Anterior cingulate cortex (tissue), 58 donors: Measurements from ENCODE around the gene WDR81.
"Not testable (repeated sequence)": the region's sequence is repeated elsewhere in the genome, so short reads cannot be mapped to it uniquely, and the experiment has no call there.

ENCODE experiments used
- DNase-seq, 58 donors: peaks; one replicate each; lab custom pipeline; 2025; lab: John Stamatoyannopoulos, UW

Gene WDR81

DNA sequence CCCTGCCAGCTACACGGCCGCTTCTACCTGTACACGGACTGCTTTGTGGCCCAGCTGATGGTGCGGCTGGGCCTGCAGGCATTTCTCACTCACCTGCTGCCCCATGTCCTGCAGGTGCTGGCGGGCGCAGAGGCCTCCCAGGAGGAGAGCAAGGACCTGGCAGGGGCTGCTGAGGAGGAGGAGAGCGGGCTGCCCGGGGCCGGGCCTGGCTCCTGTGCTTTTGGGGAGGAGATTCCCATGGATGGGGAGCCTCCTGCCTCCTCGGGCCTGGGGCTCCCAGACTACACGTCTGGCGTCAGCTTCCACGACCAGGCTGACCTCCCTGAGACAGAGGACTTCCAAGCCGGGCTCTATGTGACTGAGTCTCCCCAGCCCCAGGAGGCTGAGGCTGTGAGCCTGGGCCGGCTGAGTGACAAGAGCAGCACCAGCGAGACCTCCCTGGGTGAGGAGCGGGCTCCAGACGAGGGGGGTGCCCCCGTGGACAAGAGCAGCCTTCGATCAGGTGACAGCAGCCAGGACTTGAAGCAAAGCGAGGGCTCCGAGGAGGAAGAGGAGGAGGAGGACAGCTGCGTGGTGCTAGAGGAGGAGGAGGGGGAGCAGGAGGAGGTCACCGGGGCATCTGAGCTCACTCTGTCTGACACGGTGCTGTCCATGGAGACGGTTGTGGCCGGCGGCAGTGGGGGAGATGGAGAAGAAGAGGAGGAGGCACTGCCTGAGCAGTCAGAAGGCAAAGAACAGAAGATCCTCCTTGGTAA, 3.5 kb downstream of the WDR81 start:
- no peak for DNase-seq

DNA sequence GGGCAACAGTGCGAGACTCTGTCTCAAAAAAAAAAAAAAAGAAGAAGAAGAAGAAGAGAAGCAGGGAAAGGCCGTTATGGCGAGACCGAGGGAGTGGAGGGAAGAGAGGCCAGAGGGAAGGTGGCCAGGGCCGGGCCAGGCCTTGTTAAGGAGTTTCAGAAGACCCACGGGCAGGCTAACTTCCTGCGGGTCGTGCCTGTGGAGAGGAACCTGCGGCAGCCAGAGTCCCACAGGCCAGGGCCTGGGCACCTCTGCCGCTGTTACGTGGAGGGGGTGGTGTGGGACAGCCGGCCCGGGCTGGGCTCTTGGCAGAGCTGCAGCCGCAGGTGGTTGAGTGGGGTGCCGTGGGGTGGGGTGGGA, 5.4 kb downstream of the WDR81 start:
- DNase-seq: no peak

DNA sequence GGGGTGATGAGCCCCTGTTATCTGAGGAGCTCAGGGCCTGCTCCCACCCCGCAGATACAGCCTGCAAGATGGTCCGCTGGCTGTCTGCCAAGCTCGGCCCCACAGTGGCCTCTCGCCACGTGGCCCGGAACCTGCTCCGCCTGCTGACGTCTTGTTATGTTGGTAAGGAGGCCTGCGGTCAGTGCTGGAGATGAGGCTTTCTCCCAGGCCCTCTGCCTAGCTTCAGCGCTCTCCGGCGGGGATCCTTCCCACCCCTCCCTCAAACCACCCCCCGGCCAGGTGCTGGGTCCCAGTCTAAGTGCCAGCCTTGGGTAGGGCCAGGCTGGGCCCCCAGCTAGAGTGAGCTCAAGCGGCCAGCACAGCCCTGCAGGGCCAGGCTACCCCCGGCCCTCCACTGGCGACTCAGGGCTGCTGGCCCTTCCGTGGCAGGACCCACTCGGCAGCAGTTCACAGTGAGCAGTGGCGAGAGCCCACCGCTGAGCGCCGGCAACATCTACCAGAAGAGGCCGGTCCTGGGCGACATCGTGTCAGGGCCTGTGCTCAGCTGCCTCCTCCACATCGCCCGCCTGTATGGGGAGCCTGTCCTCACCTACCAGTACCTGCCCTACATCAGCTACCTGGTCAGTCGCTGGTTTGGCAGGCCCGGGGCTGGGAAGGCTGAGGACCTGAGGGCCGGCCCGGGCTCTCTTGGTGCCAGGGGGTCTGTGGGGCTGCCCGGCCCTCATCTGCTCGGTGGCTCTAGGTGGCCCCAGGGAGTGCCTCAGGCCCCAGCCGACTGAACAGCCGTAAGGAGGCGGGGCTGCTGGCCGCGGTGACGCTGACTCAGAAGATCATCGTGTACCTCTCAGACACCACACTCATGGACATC, 6.1 kb downstream of the WDR81 start:
- peak in 15 of 58 donors; percentile 20 to 64 (median 27) for DNase-seq

DNA sequence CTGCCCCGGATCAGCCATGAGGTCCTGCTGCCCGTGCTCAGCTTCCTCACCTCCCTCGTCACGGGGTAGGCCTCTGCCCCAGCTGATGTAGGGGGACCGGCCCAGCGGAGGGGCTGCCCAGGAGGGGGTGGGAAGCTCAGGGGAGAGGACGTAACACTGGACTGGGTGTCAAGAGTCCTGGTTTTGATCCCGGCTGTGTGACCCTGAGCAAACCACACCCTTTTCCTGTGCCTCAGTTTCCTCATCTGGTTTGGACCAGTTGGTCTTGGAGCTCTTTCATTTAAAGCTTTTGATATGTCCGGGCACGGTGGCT, 6.6 kb downstream of the WDR81 start:
- no peak for DNase-seq

DNA sequence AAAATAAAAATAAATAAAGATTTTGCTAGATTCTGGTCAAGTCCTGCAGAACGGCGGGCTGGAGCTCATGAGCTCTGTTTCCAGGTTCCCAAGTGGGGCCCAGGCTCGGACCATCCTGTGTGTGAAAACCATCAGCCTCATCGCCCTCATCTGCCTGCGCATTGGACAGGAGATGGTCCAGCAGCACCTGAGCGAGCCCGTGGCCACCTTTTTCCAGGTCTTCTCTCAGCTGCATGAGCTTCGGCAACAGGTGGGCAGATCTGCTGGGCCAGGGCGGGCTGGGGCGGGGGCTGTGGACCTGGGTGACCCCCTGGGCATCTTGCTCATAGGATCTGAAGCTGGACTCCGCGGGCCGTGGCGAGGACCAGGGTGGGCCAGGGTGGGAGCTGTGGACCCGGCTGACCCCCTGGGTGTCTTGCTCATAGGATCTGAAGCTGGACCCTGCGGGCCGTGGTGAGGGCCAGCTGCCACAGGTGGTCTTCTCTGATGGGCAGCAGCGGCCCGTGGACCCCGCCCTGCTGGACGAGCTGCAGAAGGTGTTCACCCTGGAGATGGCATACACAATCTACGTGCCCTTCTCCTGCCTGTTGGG, 7.8 kb downstream of the WDR81 start:
- DNase-seq: no peak

DNA sequence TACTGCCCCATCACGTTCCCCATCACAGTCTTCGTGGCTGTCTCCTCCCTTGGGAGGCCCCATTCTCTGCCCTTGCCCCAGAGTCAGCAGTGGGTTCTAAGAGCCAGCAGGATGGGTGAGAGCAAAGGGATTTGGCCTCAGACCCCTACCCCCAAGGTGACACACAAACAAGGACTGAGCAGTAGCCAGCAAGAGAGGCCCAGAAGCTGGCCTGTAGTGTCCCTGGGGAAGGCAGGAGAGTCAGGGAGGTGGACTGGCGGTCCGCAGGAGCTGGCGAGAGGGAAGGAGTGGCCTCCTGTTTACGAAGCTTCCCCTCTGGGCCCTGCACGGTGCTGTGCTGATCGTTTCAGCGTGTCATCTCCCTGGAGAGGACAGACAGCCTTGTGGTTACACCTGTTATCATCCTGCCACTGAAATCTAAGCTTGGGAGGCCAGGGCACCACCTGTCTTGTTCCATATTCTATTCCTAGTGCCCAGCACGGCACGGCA, 8.4 kb downstream of the WDR81 start:
- DNase-seq: no peak

DNA sequence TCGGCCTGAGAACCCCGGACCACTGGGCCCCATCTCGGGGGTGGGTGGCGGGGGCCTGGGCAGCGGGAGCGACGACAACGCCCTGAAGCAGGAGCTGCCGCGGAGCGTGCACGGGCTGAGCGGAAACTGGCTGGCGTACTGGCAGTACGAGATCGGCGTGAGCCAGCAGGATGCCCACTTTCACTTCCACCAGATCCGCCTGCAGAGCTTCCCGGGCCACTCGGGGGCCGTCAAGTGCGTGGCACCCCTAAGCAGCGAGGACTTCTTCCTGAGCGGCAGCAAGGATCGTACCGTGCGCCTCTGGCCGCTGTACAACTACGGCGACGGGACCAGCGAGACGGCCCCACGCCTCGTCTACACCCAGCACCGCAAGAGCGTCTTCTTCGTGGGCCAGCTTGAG, 9.3 kb downstream of the WDR81 start:
- DNase-seq: no peak

DNA sequence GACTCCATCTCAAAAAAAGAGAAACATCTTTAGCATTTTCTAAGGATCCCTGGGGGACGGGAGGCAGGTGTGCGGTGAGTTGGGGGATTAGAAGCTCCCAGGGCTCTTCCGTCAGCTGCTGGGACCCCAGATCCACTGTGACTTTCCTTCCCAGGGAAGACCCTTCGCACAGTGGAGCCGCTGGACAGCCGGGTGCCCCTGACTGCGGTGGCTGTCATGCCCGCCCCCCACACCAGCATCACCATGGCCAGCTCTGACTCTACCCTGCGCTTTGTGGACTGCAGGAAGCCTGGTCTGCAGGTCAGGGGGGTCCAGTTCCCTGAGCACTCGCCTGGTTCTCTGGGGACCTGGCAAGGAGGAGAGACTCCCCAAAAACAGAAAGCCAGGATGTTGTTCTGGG, 10.9 kb downstream of the WDR81 start:
- DNase-seq: no peak

DNA sequence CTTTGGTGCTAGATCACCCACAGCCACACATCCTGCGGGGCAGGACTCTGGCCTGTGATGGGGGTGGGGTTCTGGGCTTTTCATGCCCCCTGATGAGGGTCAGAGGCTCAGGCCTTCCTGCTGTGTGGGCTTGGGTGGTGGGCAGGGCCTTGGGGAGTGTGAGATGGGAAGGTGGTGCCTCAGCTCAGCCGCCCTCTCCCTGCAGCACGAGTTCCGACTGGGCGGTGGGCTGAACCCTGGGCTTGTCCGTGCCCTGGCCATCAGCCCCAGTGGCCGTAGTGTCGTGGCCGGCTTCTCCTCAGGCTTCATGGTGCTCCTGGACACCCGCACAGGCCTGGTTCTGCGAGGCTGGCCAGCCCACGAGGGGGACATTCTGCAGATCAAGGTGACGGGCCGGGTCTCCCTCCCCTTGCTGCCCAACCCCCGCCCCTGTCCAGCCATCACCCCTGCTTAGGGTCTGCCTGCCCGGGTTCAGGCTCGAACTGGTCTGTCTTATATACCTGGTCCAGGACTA, 11.4 kb downstream of the WDR81 start:
- no peak for DNase-seq

DNA sequence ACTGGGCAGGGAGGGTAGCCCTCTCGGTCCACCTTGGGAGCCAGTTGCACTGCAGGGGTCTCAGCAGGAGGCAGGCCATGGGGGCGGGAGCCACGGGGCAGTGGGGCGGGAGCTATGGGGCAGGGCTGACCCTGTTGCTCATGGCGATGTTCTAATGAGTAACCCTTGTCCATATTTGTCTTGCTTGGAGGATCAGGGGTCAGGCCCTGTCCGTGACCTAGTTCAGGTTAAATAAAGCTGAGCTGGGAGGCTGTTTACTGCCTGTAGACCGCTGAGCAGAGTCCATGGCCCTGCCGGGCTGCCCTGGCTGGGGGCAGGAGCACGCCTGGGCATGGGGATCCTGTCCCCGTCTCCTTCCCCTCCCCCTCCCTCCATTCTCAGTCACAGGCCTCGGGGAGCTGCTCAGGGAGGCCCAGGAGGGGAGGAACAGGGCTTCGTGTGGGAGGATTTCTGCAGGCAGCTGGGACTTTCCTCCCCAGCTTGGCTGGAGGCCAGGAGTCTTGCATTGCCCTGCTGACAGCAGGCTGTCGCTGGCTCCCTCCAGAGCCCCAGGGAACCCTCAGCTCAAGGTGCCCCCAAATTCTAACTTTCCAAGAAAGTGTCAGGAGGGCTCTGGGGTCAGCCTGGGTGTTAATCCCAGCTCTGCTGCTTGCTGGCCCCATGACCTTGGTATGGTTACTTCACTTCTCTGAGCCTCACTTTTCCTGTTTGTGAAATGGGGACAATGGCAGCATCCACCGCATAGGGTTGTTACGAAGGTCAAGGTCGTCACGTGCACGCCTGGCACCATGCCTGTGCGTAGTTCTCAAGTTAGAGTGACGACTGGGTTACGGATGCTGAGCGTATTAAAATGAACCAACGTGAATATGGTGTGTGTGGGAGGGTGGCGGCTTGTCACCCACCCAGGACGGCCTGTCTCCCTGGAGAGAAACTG, 12.1 kb downstream of the WDR81 start:
- DNase-seq: peak in 8 of 58 donors; percentile 14 to 58 (median 27)

DNA sequence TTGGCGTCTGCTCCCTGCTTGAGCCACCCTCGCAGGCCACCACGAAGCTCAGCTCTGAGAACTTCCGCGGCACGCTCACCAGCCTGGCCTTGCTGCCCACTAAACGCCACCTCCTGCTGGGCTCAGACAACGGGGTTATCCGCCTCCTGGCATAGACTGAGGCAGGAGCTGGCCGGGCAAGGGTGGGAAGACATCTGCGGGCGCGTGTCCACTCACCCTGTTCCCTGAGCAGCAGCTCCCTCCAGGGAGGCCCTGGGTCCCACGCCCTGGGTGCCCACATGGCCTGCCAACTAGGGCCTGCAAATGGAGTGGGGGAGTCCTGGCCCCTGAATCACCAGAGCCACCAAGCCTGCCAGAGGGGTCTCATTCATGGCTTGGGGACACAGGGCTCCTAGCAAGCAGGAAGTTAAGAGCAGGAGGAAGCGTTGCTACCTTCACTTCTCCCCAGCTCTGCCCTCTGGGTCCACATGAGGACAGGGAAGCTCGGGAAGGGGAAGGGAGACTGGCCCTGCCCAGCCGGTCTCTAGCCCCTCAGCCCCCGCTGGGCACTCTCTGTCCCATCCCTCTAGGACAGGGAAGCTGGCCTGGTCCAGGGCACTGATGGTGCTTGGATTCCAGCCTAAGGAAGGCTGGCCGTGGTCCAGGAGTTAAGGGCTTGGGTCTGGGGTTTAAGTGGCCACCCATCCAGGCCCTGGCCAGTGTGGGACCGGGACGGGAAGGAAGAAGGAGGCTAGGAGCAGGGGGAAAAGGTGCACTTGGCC, 13.2 kb downstream of the WDR81 start:
- no peak for DNase-seq

DNA sequence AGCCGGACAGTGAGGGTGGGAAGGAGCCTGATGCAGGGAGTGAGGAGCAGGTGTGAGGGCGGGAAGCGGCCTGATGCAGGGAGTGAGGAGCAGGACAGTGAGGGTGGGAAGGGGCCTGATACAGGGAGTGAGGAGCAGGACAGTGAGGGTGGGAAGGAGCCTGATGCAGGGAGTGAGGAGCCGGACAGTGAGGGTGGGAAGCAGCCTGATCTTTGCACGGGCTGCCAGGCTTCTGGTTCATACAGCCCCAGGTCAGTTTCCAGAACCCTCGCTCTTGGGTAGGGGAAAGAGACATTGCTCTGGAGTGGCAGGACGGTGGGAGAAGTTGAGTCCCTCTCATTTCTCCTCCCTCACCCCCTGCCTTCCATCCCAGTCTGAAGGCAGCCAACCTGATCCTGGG, 17.4 kb downstream of the WDR81 start:
- not testable (repeated sequence) for DNase-seq

DNA sequence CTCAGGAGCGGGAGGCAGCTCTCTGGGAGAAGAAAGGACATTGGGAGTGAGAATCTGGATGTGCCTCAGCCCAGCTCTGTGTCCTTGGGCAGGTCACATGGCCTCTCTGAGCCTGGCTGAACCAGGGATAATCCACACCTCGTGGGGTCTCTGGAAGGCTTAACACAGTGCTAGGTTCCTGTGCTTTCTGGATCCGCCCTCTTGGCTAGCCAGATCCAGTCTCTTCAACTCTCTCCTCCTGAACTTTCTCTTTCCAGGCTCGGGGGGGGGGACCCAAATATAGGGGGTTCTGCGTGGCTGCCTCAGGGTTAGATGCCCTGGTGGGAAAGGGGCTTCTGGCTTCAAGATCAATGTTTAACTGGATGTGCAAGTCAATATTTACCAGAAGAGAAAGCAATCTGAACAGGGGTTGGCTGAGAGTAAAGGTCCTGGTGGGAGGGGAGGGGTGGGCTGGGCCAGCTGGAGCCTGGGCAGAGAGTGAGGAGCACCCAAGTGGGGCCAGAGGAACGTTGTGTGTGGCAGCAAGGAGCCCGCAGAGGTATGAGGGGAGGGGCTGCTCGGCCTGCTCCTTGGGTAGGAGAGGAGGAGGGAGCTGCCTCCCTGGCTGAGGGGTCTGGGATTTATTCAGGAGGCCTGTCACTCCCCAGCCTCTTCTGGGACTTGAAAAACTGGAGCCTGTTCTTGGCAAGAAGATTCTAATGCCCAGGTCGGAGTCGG, 18.0 kb downstream of the WDR81 start, which contains the start of gene SERPINF2:
Gene SERPINF2, plus strand, starts transcription at position 501 of the 717 bp plus-strand sequence. CDS start 2,125 bp downstream, outside the sequence.
- DNase-seq: no peak

DNA sequence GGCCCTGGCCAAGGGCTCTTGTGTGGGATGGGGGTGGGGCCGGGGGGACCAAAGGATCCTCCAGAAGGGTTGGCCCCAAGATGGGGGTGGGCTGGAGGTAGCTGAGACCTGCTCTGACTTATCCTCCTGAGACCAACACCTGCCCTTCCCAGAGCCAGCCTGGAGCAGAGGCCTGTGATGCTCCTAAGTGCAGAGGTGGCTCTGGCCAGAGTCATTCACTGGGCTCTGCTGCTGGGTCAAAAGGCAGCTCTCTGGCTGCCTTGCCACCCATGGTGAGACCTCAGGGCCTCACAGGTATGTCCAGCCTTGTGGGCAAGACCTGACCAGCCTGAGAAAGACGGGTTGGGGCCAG, 18.6 kb downstream of the WDR81 start:
- no peak for DNase-seq

DNA sequence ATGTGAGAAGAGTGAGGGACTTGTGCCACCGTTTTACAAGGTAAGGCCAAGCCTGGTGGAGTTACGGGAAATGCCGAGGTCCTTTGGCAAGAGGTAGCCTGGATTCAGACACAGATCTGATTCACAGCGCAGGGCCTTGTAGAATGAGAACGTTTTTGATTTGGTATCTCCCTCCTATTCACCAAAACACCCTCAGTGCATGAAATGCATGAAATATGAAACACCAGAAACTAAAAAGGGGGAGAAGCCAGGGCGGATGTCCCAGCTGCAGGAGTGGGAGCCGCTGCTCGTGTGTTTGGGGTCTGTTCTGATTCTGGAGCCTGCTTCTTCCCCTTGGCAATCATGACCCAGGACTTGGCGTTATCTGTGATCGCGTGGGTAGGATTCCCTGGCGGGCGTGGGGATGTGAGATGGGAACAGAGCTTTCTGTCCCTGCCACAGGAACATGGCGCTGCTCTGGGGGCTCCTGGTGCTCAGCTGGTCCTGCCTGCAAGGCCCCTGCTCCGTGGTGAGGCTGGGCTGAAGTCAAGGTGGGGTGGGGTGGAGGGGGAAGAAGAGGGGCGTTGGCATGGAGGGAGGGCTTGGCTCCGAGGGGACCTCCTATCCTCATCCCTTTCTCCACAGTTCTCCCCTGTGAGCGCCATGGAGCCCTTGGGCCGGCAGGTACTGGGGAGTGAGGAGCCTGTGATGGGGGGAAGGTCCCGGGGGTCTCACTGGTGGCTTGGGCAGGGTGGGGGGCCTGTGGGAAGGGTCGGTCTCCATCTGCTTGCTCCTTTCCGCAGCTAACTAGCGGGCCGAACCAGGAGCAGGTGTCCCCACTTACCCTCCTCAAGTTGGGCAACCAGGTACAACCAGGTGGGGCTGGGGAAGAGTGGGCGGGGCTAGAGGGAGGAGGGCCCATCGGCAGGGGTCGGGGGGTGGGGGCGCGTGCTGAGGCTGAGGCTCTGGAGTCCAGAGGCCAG, 20.3 kb downstream of the WDR81 start:
- DNase-seq: peak in 3 of 58 donors; percentile 17 to 34 (median 26)

DNA sequence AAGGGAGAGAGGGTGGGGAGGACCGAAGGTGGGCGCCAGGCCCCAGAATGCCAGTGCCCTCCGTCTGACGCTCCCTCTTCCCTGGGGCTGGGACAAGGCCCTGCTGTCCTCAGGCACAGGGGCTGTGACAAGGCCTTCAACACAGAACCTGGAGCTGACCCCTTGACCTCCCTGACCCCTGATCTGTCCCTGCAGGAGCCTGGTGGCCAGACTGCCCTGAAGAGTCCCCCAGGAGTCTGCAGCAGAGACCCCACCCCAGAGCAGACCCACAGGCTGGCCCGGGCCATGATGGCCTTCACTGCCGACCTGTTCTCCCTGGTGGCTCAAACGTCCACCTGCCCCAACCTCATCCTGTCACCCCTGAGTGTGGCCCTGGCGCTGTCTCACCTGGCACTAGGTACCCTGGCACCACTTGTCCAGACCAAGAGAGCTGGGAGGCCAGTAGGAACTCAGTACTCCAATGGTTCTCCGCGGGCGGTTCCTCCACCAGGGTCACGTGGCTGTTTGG, 21.1 kb downstream of the WDR81 start:
- DNase-seq: no peak

DNA sequence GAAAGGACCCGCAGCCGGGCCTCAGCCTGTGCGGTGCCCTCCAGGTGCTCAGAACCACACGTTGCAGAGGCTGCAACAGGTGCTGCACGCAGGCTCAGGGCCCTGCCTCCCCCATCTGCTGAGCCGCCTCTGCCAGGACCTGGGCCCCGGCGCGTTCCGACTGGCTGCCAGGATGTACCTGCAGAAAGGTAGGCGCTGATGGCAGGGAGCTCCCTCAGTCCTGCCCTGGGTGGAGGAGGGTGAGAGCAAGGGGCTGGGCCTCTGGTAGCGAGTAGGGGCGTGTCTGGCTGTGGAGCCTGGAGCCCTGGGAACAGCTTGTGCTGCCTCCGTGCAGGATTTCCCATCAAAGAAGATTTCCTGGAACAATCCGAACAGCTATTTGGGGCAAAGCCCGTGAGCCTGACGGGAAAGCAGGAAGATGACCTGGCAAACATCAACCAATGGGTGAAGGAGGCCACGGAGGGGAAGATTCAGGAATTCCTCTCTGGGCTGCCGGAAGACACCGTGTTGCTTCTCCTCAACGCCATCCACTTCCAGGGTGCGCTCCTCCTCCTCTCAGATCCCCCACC, 22.6 kb downstream of the WDR81 start:
- DNase-seq: no peak
